Small intestine (tissue), 7 donors: ENCODE results near the gene NANOS3. TPM values are rescaled to one million over a fixed set of nuclear protein-coding genes. Genes with fewer than 3 reads are reported as not detected.
A peak's percentile ranks its signal among the peaks of the same experiment; 100 is the strongest.

Experiments
- DNase-seq, 2 donors: peaks; one replicate each; pipeline versions ENCODE4 v3.0.0 to v3.0.0-alpha.2; 2013
- FAIRE-seq: peaks from 2 replicates; lab custom pipeline; 2012; peaks lifted over from hg19 to GRCh38; lab: Jason Lieb, UNC
- H3K27ac ChIP-seq, 3 donors: one replicate each; pipeline ENCODE4 v1.5.1; 2013; ENCODE audit warnings: low read length in 2 of 3, mild to moderate bottlenecking in 2 of 3, control low read depth in 1 of 3, inconsistent platforms in 1 of 3, low read depth in 1 of 3, moderate library complexity in 1 of 3
- H3K27me3 ChIP-seq, 3 donors: one replicate each; pipeline ENCODE4 v1.6.1; 2013; ENCODE audit warnings: low read length in 3 of 3, inconsistent platforms in 1 of 3; ENCODE audit not compliant: control insufficient read depth in 3 of 3, insufficient read depth in 3 of 3
- H3K36me3 ChIP-seq, 3 donors: one replicate each; pipeline ENCODE4 v1.6.1; 2013; ENCODE audit warnings: low read length in 3 of 3, inconsistent platforms in 1 of 3, low read depth in 1 of 3, mild to moderate bottlenecking in 1 of 3, moderate library complexity in 1 of 3; ENCODE audit not compliant: control insufficient read depth in 3 of 3, insufficient read depth in 2 of 3
- H3K4me1 ChIP-seq, 3 donors: one replicate each; pipeline ENCODE4 v1.6.1; 2013; ENCODE audit warnings: low read length in 2 of 3, inconsistent platforms in 1 of 3, low read depth in 1 of 3, mild to moderate bottlenecking in 1 of 3, moderate library complexity in 1 of 3; ENCODE audit not compliant: control insufficient read depth in 3 of 3, insufficient read depth in 2 of 3
- H3K4me3 ChIP-seq, 3 donors: one replicate each; pipeline ENCODE4 v1.5.1; 2013; ENCODE audit warnings: low read length in 3 of 3, control low read depth in 1 of 3, inconsistent platforms in 1 of 3, low read depth in 1 of 3, mild to moderate bottlenecking in 1 of 3, moderate library complexity in 1 of 3
- H3K9me3 ChIP-seq, 2 donors: one replicate each; pipeline ENCODE4 v1.6.1; 2013; ENCODE audit warnings: low read depth in 1 of 2, low read length in 1 of 2; ENCODE audit not compliant: control insufficient read depth in 2 of 2, insufficient read depth in 1 of 2
- WGBS, 3 donors: extraction: QIAGEN DNeasy Blood & Tissue Kit; methylation state at CpG; one replicate each; pipeline ENCODE4 v1.1.7; 2013; 5-methylcytosine and 5-hydroxymethylcytosine counted together
- polyA plus RNA-seq, 4 donors: library from polyadenylated mRNA; stranded (reverse) in 3 of 4; unstranded in 1 of 4; fragments of 200-250 nt in 3 of 4; fragments of 120-200 nt in 1 of 4; gene quantifications; one replicate each; pipeline versions ENCODE4 v1.2.1 to v1.2.3, GENCODE V29; 2013
- donor health status: healthy with polysubstance abuse.
- donor health status: control.
- donor health status: control.
- donor health status: Bipolar disorder and iron deficiency.
- donor health status: healthy.

The NANOS3 gene
- polyA plus RNA-seq, 4 donors: 0.45 to 1.0 TPM; not detected in 2

GRCh38 chr19:13865571-13866462, 11.1 kb upstream of the NANOS3 start:
- peak overlapping the region in 1 of 3 donors; percentile 58 for H3K27ac ChIP-seq
- WGBS, 3 donors: 2% methylated on average over 45 to 82 of the region's 82 CpGs

GRCh38 chr19:13866463-13867046, 10.4 kb upstream of the NANOS3 start:
- no peak for DNase-seq
- Histone ChIP-seq H3K4me1 (peaks cover 0 to 21% (median 0%) of the 10 kb centered on the region in 3 donors), H3K9me3 (no peaks in the 10 kb centered on the region), H3K27me3 (peaks cover 0 to 9% (median 2%) of the 10 kb centered on the region in 3 donors), H3K4me3 (peak overlapping the region in 1 of 3 donors; percentile 45), H3K36me3 (peaks cover 0 to 7% (median 0%) of the 10 kb centered on the region in 3 donors), H3K27ac (peak overlapping the region in 1 of 3 donors; percentile 58)
- FAIRE-seq: no peak
- 51 to 69% (median 63%) methylated on average over 15 of the region's 15 CpGs for WGBS, 3 donors

More at GRCh38 chr19:13865571-13866462, 11.1 kb upstream of the NANOS3 start:
- Histone ChIP-seq H3K4me1 (peaks cover 0 to 27% (median 0%) of the 10 kb centered on the region in 3 donors), H3K9me3 (no peaks in the 10 kb centered on the region), H3K4me3 (peak overlapping the region; percentile 26 to 61 (median 45)), H3K27me3 (peaks cover 0 to 9% (median 2%) of the 10 kb centered on the region in 3 donors), H3K36me3 (peaks cover 0 to 7% (median 0%) of the 10 kb centered on the region in 3 donors)
- FAIRE-seq (no peak), DNase-seq (peak in 1 of 2 donors; percentile 82)

- FAIRE-seq: no peak
- Histone ChIP-seq H3K4me3 (no peak overlapping the region), H3K4me1 (peaks cover 0 to 21% (median 0%) of the 10 kb centered on the region in 3 donors), H3K9me3 (no peaks in the 10 kb centered on the region), H3K27ac (no peak overlapping the region), H3K36me3 (peaks cover 0 to 7% (median 0%) of the 10 kb centered on the region in 3 donors), H3K27me3 (peaks cover 0 to 11% (median 2%) of the 10 kb centered on the region in 3 donors)
- WGBS, 3 donors: 66 to 89% (median 81%) methylated on average over 4 of the region's 4 CpGs
- no peak for DNase-seq
Observed at GRCh38 chr19:13868663-13869062, 8.3 kb upstream of the NANOS3 start.

GRCh38 chr19:13869281-13869680, 7.7 kb upstream of the NANOS3 start:
- H3K27me3 ChIP-seq: peaks cover 0 to 11% (median 2%) of the 10 kb centered on the region in 3 donors
- FAIRE-seq (no peak), DNase-seq (no peak)
- H3K9me3 ChIP-seq: no peaks in the 10 kb centered on the region
- 76 to 87% (median 84%) methylated on average over 10 to 13 of the region's 13 CpGs for WGBS, 3 donors
- peaks cover 0 to 16% (median 0%) of the 10 kb centered on the region in 3 donors for H3K4me1 ChIP-seq
- H3K36me3 ChIP-seq: peaks cover 0 to 7% (median 0%) of the 10 kb centered on the region in 3 donors
- no peak overlapping the region for H3K4me3 ChIP-seq
- no peak overlapping the region for H3K27ac ChIP-seq

GRCh38 chr19:13870873-13871272, 6.1 kb upstream of the NANOS3 start:
- H3K9me3 ChIP-seq: no peaks in the 10 kb centered on the region
- FAIRE-seq (no peak), DNase-seq (no peak)

GRCh38 chr19:13872339-13872694, 4.6 kb upstream of the NANOS3 start:
- Histone ChIP-seq H3K4me3 (peak overlapping the region in 1 of 3 donors; percentile 58), H3K27ac (no peak overlapping the region), H3K9me3 (no peaks in the 10 kb centered on the region), H3K36me3 (peaks cover 0 to 7% (median 0%) of the 10 kb centered on the region in 3 donors), H3K4me1 (peaks cover 0 to 10% (median 0%) of the 10 kb centered on the region in 3 donors), H3K27me3 (peaks cover 0 to 2% (median 0%) of the 10 kb centered on the region in 3 donors)
- 5 to 38% (median 22%) methylated on average over 5 of the region's 5 CpGs for WGBS, 3 donors
- FAIRE-seq (no peak), DNase-seq (no peak)

More at GRCh38 chr19:13870873-13871272, 6.1 kb upstream of the NANOS3 start:
- peaks cover 0 to 6% (median 2%) of the 10 kb centered on the region in 3 donors for H3K27me3 ChIP-seq
- H3K4me3 ChIP-seq: no peak overlapping the region
- H3K36me3 ChIP-seq: peaks cover 0 to 7% (median 0%) of the 10 kb centered on the region in 3 donors
- no peak overlapping the region for H3K27ac ChIP-seq
- H3K4me1 ChIP-seq: peaks cover 0 to 11% (median 0%) of the 10 kb centered on the region in 3 donors
- WGBS, 3 donors: 83 to 91% (median 89%) methylated on average over 4 of the region's 4 CpGs

GRCh38 chr19:13872695-13873389, 4.1 kb upstream of the NANOS3 start:
- H3K27me3 ChIP-seq: peaks cover 0 to 2% (median 0%) of the 10 kb centered on the region in 3 donors
- DNase-seq (peak in 1 of 2 donors; percentile 79), FAIRE-seq (no peak)
- 2 to 5% (median 2%) methylated on average over 32 to 45 of the region's 45 CpGs for WGBS, 3 donors
- no peaks in the 10 kb centered on the region for H3K9me3 ChIP-seq
- H3K27ac ChIP-seq: no peak overlapping the region
- peak overlapping the region in 2 of 3 donors; percentile 37 to 58 for H3K4me3 ChIP-seq
- peaks cover 0 to 7% (median 0%) of the 10 kb centered on the region in 3 donors for H3K36me3 ChIP-seq
- H3K4me1 ChIP-seq: peaks cover 0 to 10% (median 0%) of the 10 kb centered on the region in 3 donors
